ENCODE data around the gene RCOR1.

RCOR1 gene

DNA sequence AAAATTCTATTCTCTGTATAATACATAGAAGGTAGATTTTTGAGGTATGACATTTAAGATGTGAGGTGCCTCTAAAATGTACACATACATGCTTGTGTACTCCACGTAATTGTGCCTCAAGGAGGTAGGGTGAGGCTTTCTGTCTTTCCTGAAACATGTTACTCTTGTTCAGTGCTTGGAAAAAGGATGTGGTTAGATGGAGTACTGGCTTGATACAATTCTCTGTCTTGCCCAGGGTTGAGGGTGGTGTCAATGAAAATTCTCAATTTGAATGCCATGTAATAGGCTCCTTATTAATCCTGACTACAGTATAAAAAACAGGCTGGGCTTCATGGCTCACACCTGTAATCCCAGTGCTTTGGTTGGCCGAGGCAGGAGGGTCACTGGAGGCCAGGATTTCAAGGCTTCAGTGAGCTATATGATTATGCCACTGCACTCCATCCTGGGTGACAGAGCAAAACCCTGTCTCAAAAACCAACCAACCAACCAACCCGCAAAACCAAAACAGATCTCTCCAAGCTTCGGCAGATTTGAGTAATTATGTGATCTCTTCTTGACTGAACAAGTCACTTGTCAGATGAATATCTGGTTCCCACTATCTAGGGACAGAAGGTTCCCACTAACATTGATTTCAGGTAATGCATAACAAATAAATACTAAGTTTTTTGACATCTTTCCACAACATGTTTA, 41.6 kb downstream of the RCOR1 start:
- TF ChIP-seq, protein P1, sequence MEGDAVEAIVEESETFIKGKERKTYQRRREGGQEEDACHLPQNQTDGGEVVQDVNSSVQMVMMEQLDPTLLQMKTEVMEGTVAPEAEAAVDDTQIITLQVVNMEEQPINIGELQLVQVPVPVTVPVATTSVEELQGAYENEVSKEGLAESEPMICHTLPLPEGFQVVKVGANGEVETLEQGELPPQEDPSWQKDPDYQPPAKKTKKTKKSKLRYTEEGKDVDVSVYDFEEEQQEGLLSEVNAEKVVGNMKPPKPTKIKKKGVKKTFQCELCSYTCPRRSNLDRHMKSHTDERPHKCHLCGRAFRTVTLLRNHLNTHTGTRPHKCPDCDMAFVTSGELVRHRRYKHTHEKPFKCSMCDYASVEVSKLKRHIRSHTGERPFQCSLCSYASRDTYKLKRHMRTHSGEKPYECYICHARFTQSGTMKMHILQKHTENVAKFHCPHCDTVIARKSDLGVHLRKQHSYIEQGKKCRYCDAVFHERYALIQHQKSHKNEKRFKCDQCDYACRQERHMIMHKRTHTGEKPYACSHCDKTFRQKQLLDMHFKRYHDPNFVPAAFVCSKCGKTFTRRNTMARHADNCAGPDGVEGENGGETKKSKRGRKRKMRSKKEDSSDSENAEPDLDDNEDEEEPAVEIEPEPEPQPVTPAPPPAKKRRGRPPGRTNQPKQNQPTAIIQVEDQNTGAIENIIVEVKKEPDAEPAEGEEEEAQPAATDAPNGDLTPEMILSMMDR (IDR thresholded peaks at IDR 0.05) = no peak

- TF ChIP-seq, protein P1 (IDR thresholded peaks at IDR 0.05) = no peak
Measured at GRCh38 chr14:102644523-102644922, 52.1 kb downstream of the RCOR1 start.

DNA sequence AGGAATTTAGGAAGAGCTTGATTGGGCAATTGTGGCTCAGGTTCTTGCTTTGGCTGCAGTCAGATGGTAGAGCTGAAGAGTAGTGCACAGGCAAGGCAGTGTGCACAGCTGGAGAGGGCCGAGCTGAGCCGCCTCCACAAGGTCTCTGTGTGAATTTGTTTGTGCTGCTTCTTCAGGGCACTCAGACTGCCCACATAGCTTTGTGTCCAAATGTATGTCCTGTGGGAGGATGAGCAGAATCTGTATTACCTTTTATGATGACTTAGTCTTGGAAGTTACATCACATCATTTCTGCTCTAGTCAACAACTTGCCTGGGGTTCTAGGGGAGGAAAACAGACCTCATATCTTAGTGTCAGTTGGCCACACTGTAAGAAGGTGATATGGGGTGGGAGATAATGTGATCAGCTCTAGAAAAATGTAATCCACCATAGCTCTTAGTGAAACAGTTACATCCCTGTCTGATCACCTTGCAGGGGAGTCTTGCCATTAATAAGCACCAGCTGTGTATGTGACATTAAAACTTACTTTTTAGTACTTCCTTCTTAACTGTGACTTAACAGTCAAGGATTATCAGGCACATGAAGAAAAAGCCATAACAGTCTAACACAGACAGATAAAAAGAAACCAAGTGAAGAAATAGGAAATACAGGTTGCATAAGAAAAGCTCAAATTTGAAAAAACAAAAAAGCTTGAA, 53.4 kb downstream of the RCOR1 start:
- TF ChIP-seq, protein P1 (IDR thresholded peaks at IDR 0.05) = no peak

DNA sequence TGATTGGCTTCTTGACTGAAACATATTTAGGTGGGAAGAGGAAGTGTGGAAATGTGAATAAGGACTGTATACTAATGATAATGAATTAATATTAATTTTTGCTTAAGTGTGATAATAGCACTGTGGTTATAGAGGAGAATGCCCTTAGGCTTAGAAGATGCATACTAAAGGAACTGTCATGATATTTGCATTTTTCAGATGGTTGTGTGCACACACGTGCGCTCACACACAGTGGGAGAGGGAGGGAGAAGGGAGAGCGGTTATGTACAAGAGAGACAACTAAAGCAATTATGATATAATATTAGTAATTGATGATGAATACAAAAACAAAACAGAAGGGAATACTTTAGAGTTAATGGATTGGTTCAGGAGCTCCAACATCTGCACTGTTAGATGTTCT, 54.2 kb downstream of the RCOR1 start:
- TF ChIP-seq, protein P1 (IDR thresholded peaks at IDR 0.05) = no peak

- TF ChIP-seq, protein P1 (IDR thresholded peaks at IDR 0.05) = no peak
Measured at GRCh38 chr14:102652194-102652593, 59.7 kb downstream of the RCOR1 start.

GRCh38 chr14:102654298-102654697, 61.8 kb downstream of the RCOR1 start:
- TF ChIP-seq, protein P1 (IDR thresholded peaks at IDR 0.05) = no peak

DNA sequence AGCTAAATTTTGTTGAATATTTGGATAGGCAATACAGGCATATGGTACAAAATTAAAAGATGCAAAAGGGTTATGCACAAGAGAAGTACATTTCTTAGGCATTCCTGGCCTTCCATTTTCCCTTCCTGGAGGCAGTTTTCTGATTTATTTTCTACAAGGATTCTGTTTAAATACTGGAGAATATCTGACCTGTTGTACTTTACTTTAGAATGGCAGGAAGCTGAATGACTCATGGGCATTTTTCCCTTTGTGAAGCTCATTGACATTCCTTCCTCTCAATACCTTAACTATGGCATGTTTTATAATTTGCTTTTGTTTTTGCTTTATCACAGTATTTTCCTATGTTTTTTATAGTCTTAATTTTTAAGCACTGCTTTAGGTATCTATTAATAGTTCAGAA, 62.7 kb downstream of the RCOR1 start:
- TF ChIP-seq, protein P1 (IDR thresholded peaks at IDR 0.05) = no peak

Data from LNCAP (cell line).